Mesenchymal stem cell (in vitro differentiated cells and primary cell): ENCODE measurements around the gene PSAT1.
A peak's percentile ranks its signal among the peaks of the same experiment; 100 is the strongest.

Experiments used
- DNase-seq: peaks from one replicate; pipeline ENCODE4 v3.0.0-alpha.2; 2013
- H2AFZ ChIP-seq: one replicate; pipeline ENCODE4 v1.6.1; 2013; ENCODE audit warnings: low read depth, mild to moderate bottlenecking, control low read depth, inconsistent platforms, low read length, moderate library complexity
- H2AK5ac ChIP-seq: 2 replicates; pipeline ENCODE4 v1.6.1; 2013; ENCODE audit warnings: low read length, moderate library complexity, mild to moderate bottlenecking, inconsistent platforms; ENCODE audit not compliant: severe bottlenecking
- H2BK120ac ChIP-seq: one replicate; pipeline ENCODE4 v1.6.1; 2013; ENCODE audit warnings: low read depth, mild to moderate bottlenecking, inconsistent platforms, low read length, moderate library complexity
- H2BK12ac ChIP-seq, 2 experiments: one replicate each; pipeline ENCODE4 v1.6.1; 2013; ENCODE audit warnings: inconsistent platforms in 2 of 2, low read length in 2 of 2, mild to moderate bottlenecking in 2 of 2, moderate library complexity in 2 of 2, control low read depth in 1 of 2
- H2BK15ac ChIP-seq: one replicate; pipeline ENCODE4 v1.6.1; 2013; ENCODE audit warnings: mild to moderate bottlenecking, low read depth, inconsistent platforms; ENCODE audit not compliant: poor library complexity, severe bottlenecking
- H2BK5ac ChIP-seq: 2 replicates; pipeline ENCODE4 v1.6.1; 2013; ENCODE audit warnings: low read depth, mild to moderate bottlenecking, low read length, control low read depth, inconsistent platforms; ENCODE audit not compliant: poor library complexity, severe bottlenecking
- H3K14ac ChIP-seq, 2 experiments: one replicate each; pipeline ENCODE4 v1.6.1; 2013; ENCODE audit warnings: inconsistent platforms in 2 of 2, low read length in 2 of 2, control low read depth in 1 of 2, mild to moderate bottlenecking in 1 of 2, moderate library complexity in 1 of 2
- H3K18ac ChIP-seq, 2 experiments: one replicate each; pipeline ENCODE4 v1.6.1; 2013; ENCODE audit warnings: inconsistent platforms in 2 of 2, low read length in 2 of 2, control low read depth in 1 of 2, low read depth in 1 of 2, mild to moderate bottlenecking in 1 of 2
- H3K23ac ChIP-seq, 2 experiments: one replicate each; pipeline ENCODE4 v1.6.1; 2013; ENCODE audit warnings: inconsistent platforms in 2 of 2, low read length in 2 of 2, mild to moderate bottlenecking in 2 of 2, moderate library complexity in 2 of 2, control low read depth in 1 of 2
- H3K27ac ChIP-seq: 2 replicates; pipeline ENCODE4 v1.5.1; 2013; ENCODE audit warnings: mild to moderate bottlenecking, moderate library complexity, low read length, control low read depth, inconsistent platforms; ENCODE audit not compliant: poor library complexity, severe bottlenecking
- H3K27me3 ChIP-seq, 2 experiments: 2 replicates each; pipeline versions ENCODE4 v1.6.1 to v1.7.0; 2013; ENCODE audit warnings: low read length in 2 of 2, mild to moderate bottlenecking in 2 of 2, moderate library complexity in 2 of 2, control low read depth in 1 of 2, inconsistent platforms in 1 of 2; ENCODE audit not compliant: control insufficient read depth in 1 of 2, insufficient read depth in 1 of 2
- H3K36me3 ChIP-seq, 2 experiments: 2 replicates each; pipeline versions ENCODE4 v1.6.1 to v1.7.0; 2013; ENCODE audit warnings: low read length in 2 of 2, control low read depth in 1 of 2, inconsistent platforms in 1 of 2, low read depth in 1 of 2, mild to moderate bottlenecking in 1 of 2; ENCODE audit not compliant: insufficient read depth in 2 of 2, control insufficient read depth in 1 of 2
- H3K4ac ChIP-seq, 2 experiments: one replicate each; pipeline ENCODE4 v1.6.1; 2013; ENCODE audit warnings: inconsistent platforms in 2 of 2, low read length in 2 of 2, mild to moderate bottlenecking in 2 of 2, moderate library complexity in 2 of 2, control low read depth in 1 of 2, low read depth in 1 of 2
- H3K4me1 ChIP-seq: 2 replicates; pipeline ENCODE4 v1.6.1; 2013; ENCODE audit warnings: low read depth, low read length, control low read depth; ENCODE audit not compliant: control insufficient read depth, insufficient read depth
- H3K4me2 ChIP-seq: 2 replicates; pipeline ENCODE4 v1.6.1; 2013; ENCODE audit warnings: low read length, mild to moderate bottlenecking, inconsistent platforms; ENCODE audit not compliant: poor library complexity, severe bottlenecking
- H3K4me3 ChIP-seq, 2 experiments: 2 replicates each; pipeline versions ENCODE4 v1.5.1 to v1.7.0; 2013; ENCODE audit warnings: low read length in 2 of 2, mild to moderate bottlenecking in 2 of 2, control low read depth in 1 of 2, low read depth in 1 of 2; ENCODE audit not compliant: insufficient read depth in 1 of 2
- H3K79me1 ChIP-seq: replicated peaks from 2 replicates; pipeline ENCODE4 v1.6.1; 2013; ENCODE audit warnings: mild to moderate bottlenecking, control low read depth, low read length, inconsistent platforms; ENCODE audit not compliant: poor library complexity, severe bottlenecking
- H3K9ac ChIP-seq: 2 replicates; pipeline ENCODE4 v1.7.0; 2013; ENCODE audit warnings: mild to moderate bottlenecking, low read length, moderate library complexity
- H3K9me3 ChIP-seq: 2 replicates; pipeline ENCODE4 v1.7.0; 2013; ENCODE audit warnings: mild to moderate bottlenecking, low read length; ENCODE audit not compliant: control insufficient read depth
- H4K8ac ChIP-seq: one replicate; pipeline ENCODE4 v1.6.1; 2013; ENCODE audit warnings: inconsistent platforms, mild to moderate bottlenecking, low read length, moderate library complexity
- H4K91ac ChIP-seq: one replicate; pipeline ENCODE4 v1.6.1; 2013; ENCODE audit warnings: mild to moderate bottlenecking, low read length, inconsistent platforms
- WGBS: methylation state at CpG from one replicate; pipeline ENCODE4 v1.1.7; 2013; ENCODE audit warnings: mixed read lengths; 5-methylcytosine and 5-hydroxymethylcytosine counted together

Gene PSAT1

GRCh38 chr9:78286946-78287388, 10.0 kb upstream of the PSAT1 start:
- H4K91ac ChIP-seq, result no peak overlapping the region
- no peaks in the 10 kb centered on the region for H3K36me3 ChIP-seq
- no peak overlapping the region for H3K18ac ChIP-seq
- H2BK15ac ChIP-seq, result no peak overlapping the region
- peaks cover 10% of the 10 kb centered on the region for H3K4me1 ChIP-seq
- H2AFZ ChIP-seq, result no peak overlapping the region
- H2BK12ac ChIP-seq, result no peak overlapping the region
- no peak overlapping the region for H3K27ac ChIP-seq
- peaks cover 0 to 12% of the 10 kb centered on the region in 2 experiments for H3K27me3 ChIP-seq
- H3K23ac ChIP-seq, result no peak overlapping the region
- no peak overlapping the region for H2BK5ac ChIP-seq
- peak overlapping the region; percentile 74 for H2AK5ac ChIP-seq
- H2BK120ac ChIP-seq, result no peak overlapping the region
- no peaks in the 10 kb centered on the region for H3K9me3 ChIP-seq
- H3K4me2 ChIP-seq, result no peak overlapping the region
- H3K14ac ChIP-seq, result no peak overlapping the region
- no peaks in the 10 kb centered on the region for H3K79me1 ChIP-seq
- DNase-seq, result no peak
- no peak overlapping the region for H3K9ac ChIP-seq
- WGBS, result 92% methylated on average over 2 of the region's 6 CpGs
- no peak overlapping the region for H4K8ac ChIP-seq
- H3K4ac ChIP-seq, result no peak overlapping the region
- H3K4me3 ChIP-seq, result no peak overlapping the region

GRCh38 chr9:78288214-78288892, 8.6 kb upstream of the PSAT1 start:
- Histone ChIP-seq H4K91ac (no peak overlapping the region), H2BK15ac (no peak overlapping the region), H2BK5ac (no peak overlapping the region), H3K36me3 (no peaks in the 10 kb centered on the region), H3K14ac (no peak overlapping the region), H3K23ac (no peak overlapping the region), H4K8ac (peak overlapping the region; percentile 61), H3K18ac (no peak overlapping the region), H3K4ac (no peak overlapping the region), H2BK12ac (no peak overlapping the region), H3K9ac (no peak overlapping the region), H3K4me2 (no peak overlapping the region), H3K79me1 (no peaks in the 10 kb centered on the region), H2BK120ac (no peak overlapping the region), H3K27ac (no peak overlapping the region), H2AFZ (no peak overlapping the region), H3K4me1 (peaks cover 9% of the 10 kb centered on the region), H3K27me3 (peaks cover 0 to 19% of the 10 kb centered on the region in 2 experiments), H3K9me3 (no peaks in the 10 kb centered on the region), H3K4me3 (no peak overlapping the region), H2AK5ac (peak overlapping the region; percentile 81)
- no peak for DNase-seq
- WGBS, result 91% methylated on average over 8 of the region's 8 CpGs

GRCh38 chr9:78289474-78289873, 7.5 kb upstream of the PSAT1 start:
- H3K4me3 ChIP-seq, result no peak overlapping the region
- peaks cover 9% of the 10 kb centered on the region for H3K4me1 ChIP-seq
- no peak overlapping the region for H3K18ac ChIP-seq
- H2AK5ac ChIP-seq, result no peak overlapping the region
- H2AFZ ChIP-seq, result no peak overlapping the region
- no peaks in the 10 kb centered on the region for H3K79me1 ChIP-seq
- no peak overlapping the region for H3K14ac ChIP-seq
- H2BK5ac ChIP-seq, result no peak overlapping the region
- H3K36me3 ChIP-seq, result no peaks in the 10 kb centered on the region
- H4K8ac ChIP-seq, result no peak overlapping the region
- DNase-seq, result no peak
- no CpG with 5 or more reads among the region's 1 CpG for WGBS
- no peak overlapping the region for H3K23ac ChIP-seq
- no peak overlapping the region for H3K9ac ChIP-seq
- no peak overlapping the region for H3K4ac ChIP-seq
- no peak overlapping the region for H2BK12ac ChIP-seq
- no peak overlapping the region for H2BK15ac ChIP-seq
- peaks cover 0 to 19% of the 10 kb centered on the region in 2 experiments for H3K27me3 ChIP-seq
- no peak overlapping the region for H3K4me2 ChIP-seq
- no peak overlapping the region for H2BK120ac ChIP-seq
- no peak overlapping the region for H4K91ac ChIP-seq
- peak overlapping the region; percentile 43 for H3K27ac ChIP-seq
- H3K9me3 ChIP-seq, result no peaks in the 10 kb centered on the region

GRCh38 chr9:78291240-78291925, 5.5 kb upstream of the PSAT1 start:
- Histone ChIP-seq H3K36me3 (no peaks in the 10 kb centered on the region), H2AK5ac (no peak overlapping the region), H3K27ac (peak overlapping the region; percentile 10), H3K79me1 (no peaks in the 10 kb centered on the region), H2AFZ (no peak overlapping the region), H3K27me3 (peaks cover 0 to 17% of the 10 kb centered on the region in 2 experiments), H3K14ac (no peak overlapping the region), H2BK120ac (no peak overlapping the region), H3K4me2 (no peak overlapping the region), H3K23ac (no peak overlapping the region), H4K8ac (no peak overlapping the region), H2BK12ac (no peak overlapping the region), H3K18ac (no peak overlapping the region), H3K9ac (no peak overlapping the region), H2BK5ac (no peak overlapping the region), H2BK15ac (no peak overlapping the region), H3K9me3 (no peaks in the 10 kb centered on the region), H3K4me1 (peaks cover 11% of the 10 kb centered on the region), H4K91ac (no peak overlapping the region), H3K4ac (no peak overlapping the region), H3K4me3 (no peak overlapping the region)
- WGBS, result 89% methylated on average over 8 of the region's 8 CpGs
- no peak for DNase-seq
